GM21825 (cell line): ENCODE measurements around the gene ZFPM1.

Experiments
- ATAC-seq: cut with Tn5 transposase; IDR thresholded peaks from one replicate; pipeline ENCODE4 v1.9.1; 2021; ENCODE audit warnings: mild to moderate bottlenecking, moderate library complexity; ENCODE audit not compliant: unreplicated experiment

The ZFPM1 gene

GRCh38 chr16:88558457-88559442 lies 105.7 kb downstream of the ZFPM1 start:
- no peak for ATAC-seq

GRCh38 chr16:88560714-88561484 lies 107.8 kb downstream of the ZFPM1 start:
- no peak for ATAC-seq

- ATAC-seq: no peak
Observed at GRCh38 chr16:88561485-88562359, 108.6 kb downstream of the ZFPM1 start.

DNA sequence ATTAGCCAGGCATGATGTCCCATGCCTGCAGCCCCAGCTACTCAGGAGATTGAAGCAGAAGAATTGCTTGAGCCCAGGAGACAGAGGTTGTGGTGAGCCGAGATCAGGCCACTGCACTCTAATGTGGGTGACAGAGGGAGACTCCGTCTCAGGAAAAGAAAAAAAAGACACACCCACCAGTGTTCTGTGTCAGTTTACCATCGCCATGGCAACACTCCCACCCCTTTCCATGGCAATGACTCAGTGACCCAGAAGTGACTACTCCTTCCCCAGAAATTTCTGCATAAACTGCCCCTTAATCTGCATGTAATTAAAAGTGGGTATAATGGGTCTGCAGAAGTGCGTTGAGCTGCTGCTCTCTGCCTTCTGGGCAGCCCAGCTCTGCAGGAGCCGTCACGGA lies 113.1 kb downstream of the ZFPM1 start:
- no peak for ATAC-seq

- no peak for ATAC-seq
Observed at GRCh38 chr16:88568710-88569613, 115.9 kb downstream of the ZFPM1 start.

DNA sequence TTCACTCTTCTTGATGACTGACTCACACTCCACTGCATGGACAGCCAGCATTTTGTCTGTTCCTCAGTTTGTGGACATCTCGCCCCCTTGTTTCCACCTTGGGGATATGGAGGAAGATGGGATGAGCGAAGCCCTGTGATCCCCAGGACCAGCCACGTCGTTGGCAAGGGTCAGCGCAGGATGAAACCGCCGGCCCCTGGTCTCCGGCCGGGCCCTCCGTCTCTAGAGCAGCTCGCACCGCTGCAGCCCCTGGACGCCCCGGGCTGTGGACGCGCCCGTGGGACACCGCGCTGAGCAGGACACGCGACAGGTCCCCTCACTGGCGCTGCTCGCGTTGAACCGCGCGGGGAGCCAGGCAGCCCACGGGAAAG lies 116.5 kb downstream of the ZFPM1 start:
- no peak for ATAC-seq

GRCh38 chr16:88569985-88570690 lies 117.1 kb downstream of the ZFPM1 start, which contains the start of gene ZC3H18:
ZC3H18 (plus strand) TSS chr16:88570403; CDS start chr16:88577124, 6,721 bp downstream.
- peak; percentile 76 for ATAC-seq

DNA sequence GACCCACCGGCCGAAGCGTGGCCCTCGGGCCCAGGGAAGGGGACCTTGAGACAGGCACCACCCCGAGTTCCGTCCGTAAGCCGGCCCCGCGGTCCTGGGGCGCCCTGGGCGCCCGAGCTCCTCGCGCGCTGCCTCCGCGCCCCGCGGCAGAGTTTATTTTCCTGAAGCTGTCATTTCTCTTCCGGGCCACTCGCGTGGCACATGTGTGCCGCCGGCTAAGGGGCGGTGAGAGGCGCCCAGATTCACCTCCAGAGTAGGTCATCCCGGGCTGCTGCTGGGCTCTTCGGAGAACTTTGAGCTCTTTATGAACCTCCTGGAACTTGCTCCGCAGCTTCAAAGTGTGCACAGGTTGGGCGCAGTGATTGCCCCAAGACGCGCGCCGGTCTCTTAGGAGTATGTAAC lies 117.6 kb downstream of the ZFPM1 start:
- ATAC-seq: peak; percentile 35

DNA sequence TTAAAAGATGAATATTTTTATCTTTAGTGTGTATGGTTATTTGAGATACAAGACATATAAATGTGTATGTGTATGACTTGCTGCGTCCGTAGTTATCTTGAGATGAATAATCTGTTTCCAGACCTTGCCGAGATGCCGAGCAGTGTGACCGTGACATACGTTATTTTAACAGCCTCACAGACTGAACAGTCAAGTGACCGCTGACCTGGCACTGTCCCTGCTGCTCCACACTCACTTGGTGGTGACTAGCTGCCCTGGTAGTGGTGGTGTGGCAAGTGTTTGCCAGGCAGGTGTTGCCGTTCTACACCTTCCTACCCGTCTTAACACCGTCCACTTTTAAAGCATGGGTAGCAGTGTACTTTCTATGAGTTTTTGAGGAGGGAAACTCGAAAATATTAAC lies 122.2 kb downstream of the ZFPM1 start:
- ATAC-seq: no peak

DNA sequence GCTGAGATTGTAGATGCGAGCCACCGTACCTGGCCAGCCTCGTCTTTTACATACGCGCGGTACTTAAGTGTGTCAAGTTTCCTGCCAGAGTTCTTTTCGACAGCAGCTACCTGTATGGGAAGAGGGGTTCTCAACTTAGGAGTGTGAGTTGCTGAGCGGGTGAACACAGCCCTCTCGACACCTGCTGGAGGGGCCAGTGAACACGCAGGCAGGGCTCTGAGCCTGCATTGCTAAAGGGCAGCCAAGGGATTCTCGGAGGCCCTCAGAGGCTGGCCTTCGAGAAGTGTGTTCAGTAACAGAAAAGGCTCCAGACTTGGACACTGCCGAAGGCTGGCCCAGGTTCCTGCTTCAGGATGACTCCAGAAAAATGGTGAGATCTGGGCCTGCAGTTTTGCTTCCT lies 123.2 kb downstream of the ZFPM1 start:
- no peak for ATAC-seq

GRCh38 chr16:88577166-88577565 lies 124.1 kb downstream of the ZFPM1 start:
- no peak for ATAC-seq

GRCh38 chr16:88578446-88579313 lies 125.6 kb downstream of the ZFPM1 start:
- ATAC-seq: no peak

- ATAC-seq: no peak
Observed at GRCh38 chr16:88580371-88580770, 127.3 kb downstream of the ZFPM1 start.

GRCh38 chr16:88581033-88581432 lies 128.0 kb downstream of the ZFPM1 start:
- ATAC-seq: no peak

- ATAC-seq: no peak
Observed at GRCh38 chr16:88582912-88583575, 130.0 kb downstream of the ZFPM1 start.

DNA sequence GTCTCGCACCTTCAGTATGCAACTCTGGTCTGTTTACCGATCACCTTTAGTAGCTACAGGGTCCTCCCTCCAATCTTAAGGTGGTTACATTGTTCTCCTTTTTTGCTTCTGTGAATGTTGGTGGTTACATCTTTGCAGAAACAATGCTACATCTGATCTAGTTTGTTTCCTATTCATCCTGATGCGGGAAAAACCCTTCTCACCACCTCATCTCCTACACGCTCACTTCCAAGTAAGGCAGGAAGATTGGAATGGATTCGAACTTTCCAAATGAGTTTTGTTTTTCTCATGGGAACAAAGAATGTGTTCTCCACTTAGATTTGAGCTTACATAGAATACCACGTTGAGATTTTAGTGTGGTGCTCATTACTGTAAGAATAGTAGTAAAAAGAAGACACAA lies 131.6 kb downstream of the ZFPM1 start:
- ATAC-seq: no peak

- ATAC-seq: no peak
Observed at GRCh38 chr16:88585269-88585668, 132.2 kb downstream of the ZFPM1 start.
